WTC11 (cell line): ENCODE results near the gene CACNA1A.

Experiments used
- NR1H2 ChIP-seq: sonication (generic); formaldehyde crosslinking; IDR thresholded peaks from 2 replicates; pipeline ENCODE4 v1.9.0; 2021; ENCODE audit warnings: mild to moderate bottlenecking, moderate library complexity, missing genetic modification reagents
- TF ChIP-seq, protein P1 (sequence below): fragments of 200-600 bp; IDR thresholded peaks from 2 replicates; pipeline ENCODE4 v1.8.0; 2022; ENCODE audit warnings: antibody characterized with exemption

DNA sequence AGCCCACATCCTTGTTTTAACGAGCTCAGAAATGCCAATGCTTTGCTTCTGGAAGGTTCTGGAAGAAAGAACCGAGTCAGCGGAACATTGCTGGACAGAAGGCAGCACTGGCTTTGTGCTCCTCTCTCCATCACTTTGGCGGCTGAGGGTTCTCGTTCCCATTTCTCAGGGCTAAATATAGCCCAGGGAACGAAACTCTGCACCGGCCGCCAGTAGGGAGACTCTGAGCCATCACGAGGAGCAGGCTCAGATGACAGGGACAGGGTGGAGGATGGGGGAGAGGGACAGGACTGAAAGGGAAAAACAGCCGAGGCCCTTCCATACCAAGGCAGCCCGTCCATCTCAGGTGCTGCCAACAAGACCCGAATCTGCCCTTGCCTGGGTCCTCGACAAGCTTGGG lies 166.4 kb downstream of the CACNA1A start:
- no peak for TF ChIP-seq NR1H2 (CRISPR knock-in tag)
- TF ChIP-seq, protein P1, sequence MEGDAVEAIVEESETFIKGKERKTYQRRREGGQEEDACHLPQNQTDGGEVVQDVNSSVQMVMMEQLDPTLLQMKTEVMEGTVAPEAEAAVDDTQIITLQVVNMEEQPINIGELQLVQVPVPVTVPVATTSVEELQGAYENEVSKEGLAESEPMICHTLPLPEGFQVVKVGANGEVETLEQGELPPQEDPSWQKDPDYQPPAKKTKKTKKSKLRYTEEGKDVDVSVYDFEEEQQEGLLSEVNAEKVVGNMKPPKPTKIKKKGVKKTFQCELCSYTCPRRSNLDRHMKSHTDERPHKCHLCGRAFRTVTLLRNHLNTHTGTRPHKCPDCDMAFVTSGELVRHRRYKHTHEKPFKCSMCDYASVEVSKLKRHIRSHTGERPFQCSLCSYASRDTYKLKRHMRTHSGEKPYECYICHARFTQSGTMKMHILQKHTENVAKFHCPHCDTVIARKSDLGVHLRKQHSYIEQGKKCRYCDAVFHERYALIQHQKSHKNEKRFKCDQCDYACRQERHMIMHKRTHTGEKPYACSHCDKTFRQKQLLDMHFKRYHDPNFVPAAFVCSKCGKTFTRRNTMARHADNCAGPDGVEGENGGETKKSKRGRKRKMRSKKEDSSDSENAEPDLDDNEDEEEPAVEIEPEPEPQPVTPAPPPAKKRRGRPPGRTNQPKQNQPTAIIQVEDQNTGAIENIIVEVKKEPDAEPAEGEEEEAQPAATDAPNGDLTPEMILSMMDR, result no peak
